HTR-8/SVneo (cell line): ENCODE results near the gene CUL4A.
"Not testable (repeated sequence)": the region's sequence is repeated elsewhere in the genome, so short reads cannot be mapped to it uniquely, and the experiment has no call there.

Experiments
- DNase-seq: peaks from one replicate; pipeline ENCODE4 v3.0.0; 2011; ENCODE audit warnings: low spot score, mixed read lengths; ENCODE audit not compliant: insufficient read length
- FAIRE-seq: peaks from 2 replicates; lab custom pipeline; 2011; peaks lifted over from hg19 to GRCh38; lab: Jason Lieb, UNC

The CUL4A gene

GRCh38 chr13:113314895-113315470 lies 105.6 kb downstream of the CUL4A start:
- DNase-seq, FAIRE-seq: not testable (repeated sequence)

DNA sequence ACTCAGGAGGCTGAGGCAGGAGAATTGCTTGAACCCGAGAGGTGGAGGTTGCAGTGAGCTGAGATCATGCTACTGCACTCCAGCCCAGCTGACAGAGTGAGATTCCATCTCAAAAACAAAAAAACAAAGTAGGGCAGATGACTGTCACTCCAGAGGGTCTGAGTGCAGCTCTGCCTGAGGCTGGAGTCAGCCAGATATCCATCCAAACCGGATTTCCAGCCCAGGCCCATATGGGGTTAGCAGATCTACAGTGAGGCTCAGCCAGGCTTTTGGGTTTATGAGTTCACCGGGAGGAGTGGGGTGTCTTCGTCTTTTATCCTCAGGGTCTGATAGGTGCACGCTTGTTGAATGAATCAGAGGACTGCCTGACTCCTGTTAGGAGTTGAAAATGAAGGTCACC lies 106.6 kb downstream of the CUL4A start:
- DNase-seq: no peak
- FAIRE-seq: no peak
